Fibroblast of upper back skin (primary cell): ENCODE data around the gene MLLT3.

ENCODE experiments used
- DNase-seq: peaks from one replicate; pipeline ENCODE4 v3.0.0-alpha.2; 2013

MLLT3 gene

DNA sequence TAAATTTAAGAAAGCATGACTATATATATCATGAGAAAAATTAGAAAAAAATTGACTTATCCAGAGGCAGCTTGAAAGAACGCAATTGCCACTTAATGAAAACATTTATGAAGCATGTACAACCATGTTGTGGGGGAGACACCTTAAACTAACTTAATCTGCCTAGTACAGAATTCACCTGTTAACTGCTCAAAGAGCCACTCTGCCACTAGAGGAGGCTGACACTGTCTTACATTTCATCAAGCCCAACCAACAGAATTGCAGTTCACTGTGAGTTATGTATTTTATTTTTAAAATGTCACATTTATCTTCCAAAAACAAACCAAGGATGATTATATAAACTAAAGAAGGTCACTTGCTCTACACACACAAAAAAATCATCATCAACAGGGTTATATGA is 252.9 kb downstream of the MLLT3 start:
- no peak for DNase-seq

DNA sequence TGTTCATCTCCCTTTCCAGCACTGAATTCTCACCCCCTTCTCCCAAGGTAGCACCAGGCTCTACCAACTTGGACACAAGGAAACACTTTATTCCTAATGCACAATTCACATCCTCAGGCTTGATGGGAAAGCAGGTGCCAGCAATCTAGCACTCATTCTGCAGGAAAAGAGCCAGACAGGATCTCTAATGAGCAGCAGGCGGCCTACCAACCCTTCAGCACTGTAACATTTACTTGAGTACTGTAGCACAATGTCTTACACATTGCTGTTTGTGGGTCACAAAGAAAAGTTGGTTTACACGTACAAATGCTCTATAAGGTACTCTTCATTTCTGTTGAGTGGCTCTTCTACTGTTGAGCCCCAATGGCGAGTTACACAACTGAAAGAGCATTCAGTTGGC is 254.4 kb downstream of the MLLT3 start:
- DNase-seq: no peak

DNA sequence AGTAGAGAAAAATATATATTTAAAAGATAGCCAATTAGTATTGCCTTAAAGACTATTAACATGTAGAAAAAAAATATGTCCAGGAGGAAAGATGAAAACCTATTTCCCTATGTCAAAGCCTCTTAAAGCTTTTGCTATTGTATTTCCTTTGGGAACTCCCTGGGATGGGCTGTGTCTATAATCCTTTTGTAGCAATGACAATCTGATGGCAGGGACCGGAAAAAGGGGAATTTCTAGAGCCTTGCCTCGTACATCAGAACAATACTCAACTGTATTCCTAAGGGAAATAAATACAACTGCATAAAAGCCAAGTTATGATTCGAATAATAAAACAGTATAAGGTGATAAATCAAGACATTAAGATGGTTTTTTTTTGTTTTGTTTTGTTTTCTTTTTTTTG is 257.3 kb downstream of the MLLT3 start:
- DNase-seq: no peak

DNA sequence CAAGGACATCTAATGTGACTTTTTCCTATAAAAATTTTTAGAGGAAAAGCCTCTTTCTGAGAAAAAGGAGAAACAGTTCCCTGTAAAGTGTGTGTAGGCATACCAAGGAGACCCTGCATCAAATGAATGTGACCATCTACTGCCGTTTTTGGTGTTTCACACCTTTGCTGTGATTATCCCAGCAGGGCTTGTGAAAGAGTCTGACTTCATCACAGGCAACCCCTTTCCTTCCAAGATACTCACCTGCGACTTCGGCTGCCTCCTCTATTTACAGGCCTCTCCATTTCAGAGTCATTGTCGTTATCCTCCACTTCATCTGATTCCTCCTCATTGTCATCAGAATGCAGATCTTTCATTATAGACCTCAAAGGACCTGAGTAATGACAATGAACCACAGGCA is 259.1 kb downstream of the MLLT3 start:
- DNase-seq: no peak

DNA sequence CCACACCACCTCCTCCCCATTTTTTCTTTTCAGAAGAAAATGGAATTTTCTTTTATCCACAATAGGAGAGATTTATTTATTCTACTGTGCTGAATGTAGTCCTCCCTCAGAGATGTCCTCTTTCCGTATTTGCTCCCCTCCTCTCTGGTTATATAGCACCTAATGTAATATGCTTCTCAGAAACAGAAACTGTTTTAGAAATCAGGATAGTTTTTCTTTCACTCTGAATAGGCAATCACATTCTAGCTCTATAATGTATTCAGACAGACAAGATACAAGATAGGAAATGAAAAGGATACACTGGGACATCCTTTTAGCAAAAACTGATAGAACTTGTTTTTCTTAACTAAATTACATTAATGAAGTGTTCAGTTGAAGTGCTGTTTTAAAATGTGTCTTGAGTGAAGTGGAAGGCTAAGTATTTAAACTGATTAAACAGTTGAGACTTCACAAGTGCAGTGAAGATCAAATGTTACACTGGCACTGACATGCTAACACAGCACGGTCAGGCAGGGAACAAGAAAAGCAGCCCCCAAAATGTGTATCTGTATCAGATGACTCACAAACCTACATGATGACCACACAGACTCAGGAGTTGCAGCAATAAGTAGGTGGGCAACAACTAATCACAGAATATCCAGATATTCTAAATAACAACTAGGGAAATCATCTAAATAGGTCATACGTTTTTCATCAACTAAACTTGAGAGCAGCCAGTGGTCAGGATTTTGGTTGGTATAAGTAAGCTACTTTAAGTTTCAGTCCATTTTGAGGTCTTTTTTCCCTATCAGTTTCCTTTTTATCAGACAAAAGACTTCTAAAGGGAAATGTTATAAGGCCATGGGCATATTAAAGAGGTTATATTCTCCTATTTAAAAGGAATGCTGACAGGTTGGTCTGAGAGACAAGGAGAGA is 260.4 kb downstream of the MLLT3 start:
- DNase-seq: no peak

DNA sequence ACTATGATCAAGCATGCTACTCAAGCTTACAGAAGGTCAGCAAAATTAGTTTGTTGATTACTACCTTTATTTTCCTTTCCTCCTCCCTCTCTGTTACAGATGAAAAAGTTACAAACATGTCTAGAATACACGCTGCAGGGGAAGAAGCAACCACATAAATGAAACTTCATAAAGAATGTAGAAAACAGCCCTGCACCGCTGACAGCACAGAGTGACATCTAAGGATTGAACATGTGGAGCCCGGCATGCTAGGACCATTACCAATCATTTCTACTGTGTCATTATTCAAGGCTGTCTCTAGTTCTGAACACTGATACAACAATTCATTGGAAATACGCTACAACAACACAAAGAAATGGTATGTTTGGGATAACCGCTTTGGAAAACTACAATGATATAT is 261.1 kb downstream of the MLLT3 start:
- no peak for DNase-seq

DNA sequence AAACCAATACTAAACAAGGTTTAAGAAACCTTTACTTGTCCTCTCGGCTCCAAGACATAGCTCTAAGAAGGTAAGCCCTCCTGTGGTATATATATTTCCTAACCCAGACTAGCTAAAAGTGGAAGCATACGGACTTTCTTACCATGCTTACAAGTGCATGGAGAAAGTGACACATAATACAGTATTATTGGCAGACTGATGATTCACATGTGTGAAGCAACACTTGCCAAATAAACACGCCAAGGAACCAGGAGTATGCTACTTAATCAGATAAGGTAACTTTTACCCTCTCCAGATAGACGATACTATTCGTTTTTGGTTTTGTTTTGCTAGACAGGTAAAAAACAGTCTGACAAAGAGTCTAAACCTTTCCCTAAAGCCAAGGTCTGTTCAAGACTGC is 264.1 kb downstream of the MLLT3 start:
- DNase-seq: peak; percentile 45

DNA sequence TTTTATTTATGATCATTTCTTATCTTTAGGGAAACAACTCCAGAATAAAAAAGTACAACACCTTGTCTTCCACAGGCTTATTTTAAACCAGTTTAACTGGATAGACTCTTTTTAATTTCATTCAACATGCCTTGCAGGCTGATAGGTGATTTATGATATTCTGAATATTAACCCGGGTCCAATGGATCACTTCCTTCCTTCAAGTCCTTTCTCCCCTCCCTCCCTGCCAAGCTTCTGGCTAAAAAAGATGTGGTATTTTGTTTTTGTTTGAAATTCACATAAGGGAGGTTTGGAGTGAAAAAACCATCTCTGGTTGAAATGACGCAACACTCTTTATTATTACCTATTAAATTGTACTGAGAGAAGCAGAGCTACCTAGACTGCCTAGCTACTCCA is 265.3 kb downstream of the MLLT3 start:
- no peak for DNase-seq

DNA sequence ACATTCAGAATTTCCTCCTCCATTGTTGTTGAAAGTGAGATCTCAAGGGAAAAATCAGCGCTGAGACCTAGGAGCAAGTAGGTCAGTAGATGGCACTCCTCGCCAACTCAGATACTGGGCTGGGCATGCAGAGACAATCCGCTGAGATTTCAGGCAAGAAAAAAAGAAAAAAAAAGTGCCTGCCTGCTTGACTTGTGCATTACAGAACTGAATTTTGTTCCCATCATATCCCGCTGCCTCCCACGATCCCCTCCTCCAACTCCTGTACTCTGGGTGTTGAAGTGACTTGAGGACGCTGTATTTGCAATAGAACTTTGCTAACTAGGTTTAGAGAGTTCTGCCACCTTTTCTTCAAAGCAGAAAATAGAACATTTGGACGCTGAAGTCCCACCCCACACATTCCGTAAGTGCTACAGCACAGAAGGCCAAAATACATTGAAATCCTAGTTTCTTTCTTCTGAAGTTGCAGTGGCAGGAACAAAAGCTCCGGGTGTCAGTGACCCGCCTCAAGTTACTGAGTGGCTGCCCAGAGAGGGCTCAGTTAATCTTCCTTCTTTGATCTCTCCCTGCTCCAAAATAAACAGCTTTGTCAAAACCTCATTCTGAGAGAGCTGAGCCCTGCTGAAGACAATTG is 265.8 kb downstream of the MLLT3 start:
- DNase-seq: peak; percentile 85

DNA sequence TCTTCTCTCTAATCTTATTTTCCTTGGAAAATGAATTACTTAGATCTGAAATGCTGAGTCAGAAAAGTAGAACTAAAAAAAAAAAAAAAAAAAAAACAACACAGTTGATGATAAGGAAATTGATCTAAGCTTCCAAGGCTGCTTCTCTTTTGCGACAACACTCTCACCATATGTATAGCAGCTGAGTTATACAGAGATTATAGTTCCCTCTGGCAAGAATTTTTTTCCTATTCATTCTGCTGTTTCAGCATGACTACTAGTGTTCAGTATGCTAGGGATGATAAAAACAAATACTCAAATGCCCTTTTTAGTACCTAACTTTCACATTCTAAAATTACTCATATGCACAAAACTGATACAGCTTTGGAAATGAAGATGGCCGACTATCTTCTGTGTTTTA is 267.3 kb downstream of the MLLT3 start:
- peak; percentile 89 for DNase-seq

DNA sequence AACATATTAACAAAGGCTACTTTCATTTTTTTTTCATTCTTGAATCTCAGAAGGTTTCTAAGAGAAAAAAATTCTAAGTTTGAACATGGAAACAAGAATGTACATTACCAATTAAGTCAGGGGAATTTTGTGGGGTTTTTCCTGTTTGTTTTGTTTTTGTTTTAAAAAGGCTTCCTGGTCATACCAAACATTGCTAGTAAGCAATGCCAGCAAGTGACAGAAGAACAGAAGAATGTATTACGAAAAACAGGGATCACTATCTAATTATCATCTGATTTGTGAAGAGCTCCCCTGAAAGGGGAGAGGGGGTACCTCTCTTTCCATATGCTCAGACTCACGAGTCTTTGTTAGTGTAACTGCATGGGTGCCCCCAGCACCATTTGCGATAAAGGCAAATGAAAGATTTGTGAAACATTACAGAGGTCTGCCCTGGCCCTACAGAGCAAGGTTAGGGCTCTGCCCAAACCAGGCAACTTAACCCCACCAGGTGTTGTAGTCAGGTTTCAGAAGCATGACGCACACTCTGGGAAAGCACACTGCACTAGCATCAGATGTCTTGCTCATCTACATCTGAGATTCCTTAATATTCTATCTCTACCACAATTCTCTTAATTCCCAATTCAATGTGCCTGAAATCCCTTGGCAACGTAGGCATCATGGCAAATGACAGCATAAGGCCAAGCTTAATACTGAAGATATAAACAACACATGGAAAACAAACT is 268.2 kb downstream of the MLLT3 start:
- no peak for DNase-seq

DNA sequence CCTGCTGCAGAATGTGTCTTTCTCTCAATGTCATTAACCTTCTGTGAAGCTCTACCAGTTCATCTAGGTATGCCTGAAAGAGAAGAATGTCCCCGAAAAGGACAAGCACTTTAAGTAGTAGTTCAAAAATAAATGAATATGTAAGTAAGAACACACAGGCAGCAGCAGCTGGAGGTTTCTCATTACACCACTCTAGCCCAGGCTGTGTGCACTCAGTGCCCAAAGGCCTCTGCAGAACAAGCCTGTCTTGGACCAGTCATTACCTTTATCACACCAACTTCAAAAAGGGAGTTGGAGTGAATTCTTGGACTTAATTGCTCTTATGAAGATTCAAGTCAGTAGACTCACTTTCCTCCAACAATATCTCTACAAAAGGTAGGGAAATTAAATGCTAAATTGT is 268.8 kb downstream of the MLLT3 start:
- no peak for DNase-seq

DNA sequence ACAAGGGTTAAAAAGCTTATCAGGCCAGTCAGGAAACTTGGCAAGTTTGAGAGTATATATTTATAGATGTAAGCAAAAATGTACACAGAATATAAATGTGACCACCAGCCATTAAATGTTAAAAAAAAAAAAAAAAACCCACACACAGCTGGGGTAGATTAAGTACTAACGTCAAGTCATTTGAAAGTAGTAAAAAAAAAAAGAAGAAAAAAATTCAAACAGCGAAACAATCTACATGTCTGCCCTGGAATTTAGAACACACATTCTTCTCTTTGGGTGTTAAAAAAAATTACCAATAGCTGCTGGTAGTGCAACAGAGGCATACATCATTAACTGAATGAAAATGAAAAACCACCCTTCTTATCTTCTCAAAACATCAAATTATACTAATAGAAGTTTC is 269.7 kb downstream of the MLLT3 start:
- peak; percentile 74 for DNase-seq

DNA sequence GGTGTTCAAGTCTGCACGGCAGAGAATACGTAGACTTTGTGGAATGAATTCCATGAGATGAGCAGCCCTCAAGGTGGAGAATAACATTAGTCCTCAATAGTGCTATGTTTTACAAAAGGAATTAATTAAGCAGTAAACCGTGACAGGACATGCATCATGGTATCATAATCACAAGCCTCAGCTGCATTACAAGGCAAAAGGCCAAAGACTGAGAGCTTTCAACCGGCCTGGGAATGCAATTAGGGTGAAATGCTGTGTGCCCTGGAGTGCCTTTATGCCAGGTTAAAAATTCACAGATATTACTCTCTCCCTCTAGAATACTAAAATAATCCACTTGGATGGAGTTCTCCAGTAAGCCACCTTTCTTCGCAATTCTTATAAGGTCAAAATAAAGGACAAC is 270.6 kb downstream of the MLLT3 start:
- DNase-seq: peak; percentile 43

DNA sequence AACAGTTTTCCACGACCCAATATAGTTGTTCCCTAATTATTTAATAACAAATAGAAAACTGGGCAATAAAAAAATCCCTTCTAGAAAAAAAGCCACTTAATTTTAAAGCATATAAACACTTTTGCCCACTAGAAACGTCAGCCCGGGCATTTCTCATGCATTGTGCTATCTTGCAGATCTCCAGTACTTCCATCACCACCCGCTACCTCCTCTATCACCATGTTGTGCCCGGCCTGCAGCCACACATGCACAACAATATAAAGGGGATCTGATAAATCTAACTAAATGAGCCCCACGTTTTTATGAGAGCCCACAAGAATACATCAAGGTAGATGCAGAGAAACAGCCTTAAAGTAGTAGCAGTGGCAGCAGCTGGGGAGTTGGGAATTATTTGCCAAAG is 272.7 kb downstream of the MLLT3 start:
- no peak for DNase-seq

DNA sequence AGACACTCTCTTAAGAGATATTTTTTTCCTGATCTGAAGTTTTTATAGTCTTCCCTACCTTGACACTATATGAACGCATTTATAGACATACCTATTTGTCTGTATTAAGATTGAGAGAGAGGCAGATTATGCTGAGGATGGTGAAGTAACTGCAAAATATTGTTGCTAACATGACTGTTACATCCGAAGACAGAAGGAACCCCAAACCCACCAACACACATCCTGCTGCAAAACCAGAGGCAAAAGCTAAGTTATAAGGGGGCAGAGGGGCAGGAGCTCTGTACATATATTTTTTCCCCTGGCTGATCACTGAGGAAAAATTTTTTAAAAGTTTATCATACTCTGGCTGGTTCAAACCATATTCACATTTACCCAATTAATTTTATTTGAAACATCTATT is 279.0 kb downstream of the MLLT3 start:
- no peak for DNase-seq

DNA sequence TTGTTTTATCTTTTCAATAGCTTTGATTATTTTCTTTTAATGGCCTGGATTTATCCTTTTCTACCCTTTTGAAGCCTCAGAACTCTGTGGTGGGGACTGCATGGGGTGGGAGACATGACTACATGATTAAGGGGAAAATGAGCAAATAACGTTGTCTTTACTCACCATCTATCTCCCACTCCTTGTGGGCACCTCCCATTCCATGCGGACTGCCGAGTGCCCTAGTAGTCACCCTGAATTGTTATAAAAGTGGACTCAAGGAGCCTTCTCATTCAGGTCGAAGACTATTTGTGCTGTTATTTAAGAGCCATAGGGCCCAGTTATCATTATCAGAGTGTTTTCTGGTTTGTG is 281.8 kb downstream of the MLLT3 start:
- DNase-seq: no peak

DNA sequence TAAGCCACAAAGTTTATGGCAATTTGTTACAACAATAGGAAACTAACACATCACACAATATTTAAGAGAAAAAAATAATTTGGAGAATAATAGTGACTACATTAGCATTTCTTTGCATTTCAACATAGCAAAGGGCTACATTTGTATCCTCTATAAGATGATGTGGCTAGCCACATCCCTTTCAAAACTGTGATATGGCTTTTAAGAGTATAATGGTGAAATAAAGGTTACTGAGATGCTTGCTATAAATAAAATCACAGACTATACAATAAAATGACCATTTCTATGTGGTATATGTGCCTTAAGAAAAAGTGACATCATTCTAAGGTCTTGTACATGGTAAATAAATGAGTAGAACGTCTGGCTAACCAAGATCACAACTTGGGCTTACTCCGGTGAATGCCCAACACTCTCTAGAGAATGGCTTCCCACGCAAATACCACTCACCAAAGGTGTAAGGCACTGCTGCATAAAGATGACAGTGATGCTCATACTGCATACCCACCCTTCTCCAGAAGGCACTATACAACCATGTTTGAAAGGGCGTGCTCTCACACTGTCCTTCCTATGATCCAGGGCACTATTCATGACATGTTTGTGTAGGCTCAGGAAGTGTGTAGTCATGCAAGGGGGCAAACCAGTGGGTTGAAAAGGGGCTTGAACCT is 286.5 kb downstream of the MLLT3 start:
- DNase-seq: no peak

DNA sequence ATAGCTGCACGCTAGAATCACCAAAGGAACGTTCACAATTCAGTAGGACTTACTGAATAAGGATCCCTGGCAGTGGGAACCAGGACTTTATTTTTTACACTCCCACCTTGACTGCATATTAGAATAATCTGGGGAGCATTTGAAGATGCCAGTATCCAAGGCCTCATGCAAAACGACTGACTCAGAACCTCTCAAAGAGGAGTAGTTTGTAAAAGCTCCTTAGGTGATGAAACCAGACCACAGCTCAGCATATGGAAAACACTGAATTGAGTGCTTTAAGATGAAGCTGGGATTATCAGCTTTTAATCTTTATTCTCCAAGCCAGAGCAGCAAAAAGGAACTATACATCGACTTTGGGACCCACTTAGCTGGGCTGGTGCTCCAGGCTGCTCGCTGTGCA is 288.3 kb downstream of the MLLT3 start:
- DNase-seq: peak; percentile 39

DNA sequence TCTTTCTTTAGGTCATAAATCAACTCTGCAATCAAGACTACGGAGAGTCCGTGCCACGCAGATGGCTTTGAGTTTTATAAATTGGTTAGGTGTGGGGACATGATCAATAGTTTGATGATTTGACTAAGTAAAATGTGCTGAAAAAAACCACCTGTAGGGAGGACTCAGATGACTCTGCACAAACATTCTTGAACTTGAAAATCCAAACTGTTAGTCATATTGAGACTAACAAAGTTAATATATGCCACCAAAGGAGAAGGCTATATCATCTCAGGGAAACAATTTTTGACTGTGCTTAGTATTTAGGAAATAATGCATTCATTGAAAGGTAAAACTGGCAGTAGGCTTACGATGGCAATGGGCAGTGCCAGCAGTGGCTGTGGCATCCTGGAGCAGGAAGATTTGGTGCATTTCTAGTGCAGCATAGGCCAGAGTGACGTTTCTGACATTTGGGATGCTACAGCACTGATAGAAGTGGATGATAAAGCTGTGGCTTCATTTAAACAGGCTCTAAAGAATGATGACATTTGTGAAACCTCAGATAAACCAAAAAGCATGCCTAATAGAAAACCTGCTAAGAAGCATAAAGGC is 291.1 kb downstream of the MLLT3 start:
- DNase-seq: no peak

DNA sequence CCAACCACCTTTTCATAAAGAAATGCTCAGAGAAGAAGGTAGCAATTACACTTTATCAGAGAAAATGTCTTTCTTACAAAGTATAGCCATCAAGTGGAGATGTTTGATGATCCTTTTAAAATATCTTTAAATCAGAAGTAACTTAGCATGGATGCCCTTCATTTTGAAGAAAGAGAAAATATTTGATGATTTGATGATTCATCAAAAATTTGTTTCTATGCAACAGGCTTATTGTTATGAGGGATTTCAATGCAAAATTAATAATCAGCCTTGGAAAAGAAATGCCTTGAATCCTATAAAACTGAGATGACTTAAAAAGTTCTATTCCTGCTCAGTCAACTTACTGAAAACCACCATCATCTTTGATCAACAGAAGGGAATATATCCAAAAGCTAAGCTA is 291.6 kb downstream of the MLLT3 start:
- no peak for DNase-seq

DNA sequence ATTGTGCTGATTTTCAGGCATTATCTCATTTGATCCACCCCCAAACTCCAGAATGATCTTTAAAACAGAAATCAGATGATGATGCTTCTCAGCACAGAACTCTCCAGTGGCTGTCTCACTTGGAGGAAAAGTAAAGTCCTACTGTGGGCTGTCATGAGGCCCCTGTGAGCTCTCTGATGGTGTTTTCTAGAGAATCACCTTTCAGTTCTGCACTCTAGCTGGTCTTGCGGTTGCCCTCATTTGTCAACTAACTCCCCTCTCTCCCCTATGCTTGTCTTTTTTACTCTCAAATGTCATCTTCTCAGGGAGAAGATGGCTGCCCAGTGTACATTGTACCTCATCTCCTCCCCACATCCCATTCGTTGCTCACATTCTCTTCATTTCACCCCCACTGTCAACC is 295.8 kb downstream of the MLLT3 start:
- no peak for DNase-seq

DNA sequence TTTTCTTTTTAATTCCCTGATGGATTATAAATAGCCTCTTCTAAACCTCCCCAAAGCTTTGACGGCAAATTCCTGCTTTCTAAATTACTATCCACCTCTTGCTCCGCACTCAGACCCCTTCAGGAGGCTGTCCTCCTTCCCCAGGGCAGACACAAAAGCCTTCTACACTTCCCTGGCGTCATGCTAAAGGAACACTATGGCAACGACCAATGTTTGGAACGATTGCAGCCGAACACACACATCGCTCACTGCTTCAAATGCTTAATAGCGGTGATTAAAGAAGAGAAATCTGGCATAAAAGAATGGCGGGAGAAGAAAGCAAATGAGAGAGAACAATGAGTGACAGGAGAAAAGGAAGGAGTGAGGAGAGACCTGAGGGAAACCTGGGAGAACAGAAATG is 297.3 kb downstream of the MLLT3 start:
- DNase-seq: no peak
